Thoracic aorta (tissue), 2 donors: Measurements from ENCODE around the gene SENP1. TPM values are rescaled to one million over a fixed set of nuclear protein-coding genes. Genes with fewer than 3 reads are reported as not detected.

Experiments used
- ATAC-seq: fragments of 150-250 bp; one replicate; pipeline ENCODE4 v1.8.0; 2017; ENCODE audit warnings: low read depth; ENCODE audit not compliant: insufficient number of reproducible peaks, low FRiP score
- DNase-seq: peaks from one replicate; pipeline ENCODE4 v3.0.0-alpha.2; 2020; ENCODE audit warnings: low spot score
- H3K27ac ChIP-seq, 2 donors: fragments of 200-600 bp; sonication (generic); 1 replicate in 1 of 2; 2 replicates in 1 of 2; pipeline ENCODE4 v1.5.1; 2016; ENCODE audit warnings: mild to moderate bottlenecking in 2 of 2, moderate library complexity in 2 of 2
- H3K27me3 ChIP-seq: fragments of 200-600 bp; sonication (generic); replicated peaks from 2 replicates; pipeline ENCODE4 v1.6.0; 2016; ENCODE audit warnings: mild to moderate bottlenecking; ENCODE audit not compliant: insufficient read depth
- H3K36me3 ChIP-seq: fragments of 200-600 bp; sonication (generic); one replicate; pipeline ENCODE4 v1.5.1; 2016
- H3K4me1 ChIP-seq, 2 donors: fragments of 200-600 bp; sonication (generic); 1 replicate in 1 of 2; 2 replicates in 1 of 2; pipeline versions ENCODE4 v1.5.1 to v1.6.0; 2016; ENCODE audit warnings: low read depth in 2 of 2, mild to moderate bottlenecking in 1 of 2; ENCODE audit not compliant: control insufficient read depth in 1 of 2
- H3K4me3 ChIP-seq: fragments of 200-600 bp; sonication (generic); 2 replicates; pipeline ENCODE4 v1.5.1; 2016; ENCODE audit warnings: mild to moderate bottlenecking
- H3K9me3 ChIP-seq: fragments of 200-600 bp; sonication (generic); 2 replicates; pipeline ENCODE4 v1.5.1; 2016
- CTCF ChIP-seq: fragments of 200-600 bp; sonication (generic); IDR thresholded peaks from one replicate; pipeline ENCODE4 v1.5.1; 2019; ENCODE audit warnings: antibody characterized with exemption
- total RNA-seq, 2 donors: library from RNA; depleted of rRNA; stranded (reverse); fragments of >200 nt; gene quantifications; one replicate each; pipeline versions ENCODE4 v1.1.0 to v1.2.3, GENCODE V29; 2016

Gene SENP1
- total RNA-seq, 2 donors from 2014 or later: 23.2 to 24.6 TPM

DNA sequence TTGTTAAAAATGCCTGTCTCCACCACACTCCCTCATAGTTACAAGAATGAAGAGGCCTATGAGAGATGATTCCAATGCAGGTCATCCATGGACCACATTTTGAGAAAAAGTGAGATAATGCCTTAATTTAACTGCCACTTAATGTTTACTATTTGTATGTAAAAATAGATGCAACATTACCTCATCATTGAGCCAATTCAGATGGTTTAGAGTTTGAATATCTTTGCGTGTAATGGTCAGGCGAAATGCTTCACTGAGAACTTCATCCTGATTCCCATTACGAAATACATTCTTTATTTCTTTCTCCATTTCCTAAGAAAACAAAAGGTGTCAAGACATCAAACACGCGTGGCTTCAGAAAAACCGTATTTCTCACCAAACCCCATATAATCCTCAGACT lies 42.3 kb downstream of the SENP1 start:
- DNase-seq (no peak), ATAC-seq (no peak)
- Histone ChIP-seq H3K4me1 (no peaks in the 10 kb centered on the region), H3K9me3 (no peaks in the 10 kb centered on the region), H3K27me3 (no peaks in the 10 kb centered on the region), H3K4me3 (no peak overlapping the region), H3K27ac (no peak overlapping the region), H3K36me3 (peaks cover 74% of the 10 kb centered on the region)
- TF ChIP-seq CTCF: no peak

GRCh38 chr12:48061938-48062719 lies 43.8 kb downstream of the SENP1 start:
- H3K36me3 ChIP-seq: peaks cover 74% of the 10 kb centered on the region
- no peak for ATAC-seq

GRCh38 chr12:48060474-48060873 lies 45.4 kb downstream of the SENP1 start:
- no peak for TF ChIP-seq CTCF
- Histone ChIP-seq H3K9me3 (no peaks in the 10 kb centered on the region), H3K4me3 (no peak overlapping the region), H3K27me3 (no peaks in the 10 kb centered on the region), H3K4me1 (no peaks in the 10 kb centered on the region), H3K27ac (no peak overlapping the region), H3K36me3 (peaks cover 63% of the 10 kb centered on the region)
- no peak for ATAC-seq
- DNase-seq: no peak

More at GRCh38 chr12:48061938-48062719, 43.8 kb downstream of the SENP1 start:
- no peaks in the 10 kb centered on the region for H3K9me3 ChIP-seq
- no peak overlapping the region for H3K27ac ChIP-seq
- H3K27me3 ChIP-seq: no peaks in the 10 kb centered on the region
- DNase-seq: no peak
- no peaks in the 10 kb centered on the region for H3K4me1 ChIP-seq
- TF ChIP-seq CTCF: no peak
- no peak overlapping the region for H3K4me3 ChIP-seq

GRCh38 chr12:48058771-48059170 lies 47.1 kb downstream of the SENP1 start:
- Histone ChIP-seq H3K36me3 (peaks cover 47% of the 10 kb centered on the region), H3K4me3 (no peak overlapping the region), H3K27me3 (no peaks in the 10 kb centered on the region), H3K27ac (no peak overlapping the region), H3K9me3 (no peaks in the 10 kb centered on the region), H3K4me1 (no peaks in the 10 kb centered on the region)
- no peak for DNase-seq
- TF ChIP-seq CTCF: no peak
- ATAC-seq: no peak

- H3K36me3 ChIP-seq: peaks cover 17% of the 10 kb centered on the region
- no peak overlapping the region for H3K4me3 ChIP-seq
- ATAC-seq (no peak), DNase-seq (no peak)
- no peaks in the 10 kb centered on the region for H3K9me3 ChIP-seq
- no peaks in the 10 kb centered on the region for H3K4me1 ChIP-seq
- no peaks in the 10 kb centered on the region for H3K27me3 ChIP-seq
- no peak for TF ChIP-seq CTCF
- H3K27ac ChIP-seq: no peak overlapping the region
These were observed 50.7 kb downstream of the SENP1 start for GRCh38 chr12:48054955-48055821.
